IMR-90 (cell line): Measurements from ENCODE around the gene CCSER1. TPM values are rescaled to one million over a fixed set of nuclear protein-coding genes. Genes with fewer than 3 reads are reported as not detected.

Experiments
- ATAC-seq: fragments of 200-7000 bp; cut with Tn5 transposase; 2 replicates; pipeline ENCODE4 v1.9.1; 2020; ENCODE audit warnings: low read depth, mild to moderate bottlenecking, moderate library complexity
- BruUV-seq: library from RNA; stranded (reverse); fragments of 400-500 nt; replicated peaks from 2 replicates; lab custom pipeline; 2021; lab: Mats Ljungman, UMichigan
- CTCF ChIA-PET: fragments of 300-600 bp; formaldehyde crosslinking; extraction: SDS; loops from one replicate; lab custom pipeline; 2021; ENCODE audit warnings: antibody characterized with exemption; lab: Yijun Ruan, JAX
- POLR2A ChIA-PET: fragments of 300-600 bp; sonication (Branson Sonifier 250); formaldehyde crosslinking; loops from one replicate; lab custom pipeline; 2022; ENCODE audit warnings: antibody characterized with exemption; ENCODE audit not compliant: unreplicated experiment; lab: Charles Lee
- DNase-seq: peaks from one replicate; pipeline ENCODE4 v3.0.0; 2013
- H2AFZ ChIP-seq: replicated peaks from 2 replicates; pipeline ENCODE3; 2013; ENCODE audit warnings: low read length, mild to moderate bottlenecking; ENCODE audit not compliant: poor library complexity
- H2AK5ac ChIP-seq: 2 replicates; pipeline ENCODE4 v1.6.1; 2013; ENCODE audit warnings: low read depth, low read length, inconsistent platforms
- H2AK9ac ChIP-seq: replicated peaks from 2 replicates; pipeline ENCODE3; 2013; ENCODE audit warnings: mild to moderate bottlenecking, low read depth, low read length, moderate library complexity; ENCODE audit not compliant: poor library complexity
- H2BK120ac ChIP-seq: 2 replicates; pipeline ENCODE4 v1.6.1; 2013; ENCODE audit warnings: low read depth, low read length, inconsistent platforms
- H2BK15ac ChIP-seq: 3 replicates; pipeline ENCODE4 v1.6.1; 2013; ENCODE audit warnings: low read depth, low read length, inconsistent platforms
- H2BK20ac ChIP-seq: 2 replicates; pipeline ENCODE4 v1.6.1; 2013; ENCODE audit warnings: low read depth, mild to moderate bottlenecking, inconsistent platforms, low read length, moderate library complexity
- H2BK5ac ChIP-seq: 2 replicates; pipeline ENCODE4 v1.6.1; 2013; ENCODE audit warnings: mild to moderate bottlenecking, low read depth, low read length, inconsistent platforms; ENCODE audit not compliant: poor library complexity, severe bottlenecking
- H3K14ac ChIP-seq: replicated peaks from 2 replicates; pipeline ENCODE4 v1.6.1; 2013; ENCODE audit warnings: low read depth, low read length, inconsistent platforms
- H3K18ac ChIP-seq: 2 replicates; pipeline ENCODE4 v1.6.1; 2013; ENCODE audit warnings: low read depth, low read length, control low read depth
- H3K23ac ChIP-seq: 2 replicates; pipeline ENCODE4 v1.6.1; 2013; ENCODE audit warnings: low read depth, low read length, inconsistent platforms
- H3K27ac ChIP-seq: 2 replicates; pipeline ENCODE4 v1.5.1; 2013; ENCODE audit warnings: mild to moderate bottlenecking, control low read depth, low read length; ENCODE audit not compliant: insufficient read depth
- H3K27me3 ChIP-seq: 2 replicates; pipeline ENCODE4 v1.6.1; 2013; ENCODE audit warnings: low read length; ENCODE audit not compliant: control insufficient read depth, insufficient read depth
- H3K36me3 ChIP-seq: 2 replicates; pipeline ENCODE4 v1.6.1; 2013; ENCODE audit warnings: low read length, mixed read lengths; ENCODE audit not compliant: control insufficient read depth, insufficient read depth
- H3K4ac ChIP-seq: 2 replicates; pipeline ENCODE4 v1.6.1; 2013; ENCODE audit warnings: low read depth, low read length, inconsistent platforms
- H3K4me1 ChIP-seq: 2 replicates; pipeline ENCODE4 v1.6.1; 2013; ENCODE audit warnings: low read length, mixed read lengths; ENCODE audit not compliant: control insufficient read depth, insufficient read depth
- H3K4me2 ChIP-seq: 2 replicates; pipeline ENCODE4 v1.6.1; 2013; ENCODE audit warnings: low read depth, mild to moderate bottlenecking, control low read depth, low read length, moderate library complexity
- H3K4me3 ChIP-seq: 2 replicates; pipeline ENCODE4 v1.5.1; 2013; ENCODE audit warnings: low read depth, mild to moderate bottlenecking, control low read depth, low read length, moderate library complexity; ENCODE audit not compliant: insufficient read depth
- H3K56ac ChIP-seq: 2 replicates; pipeline ENCODE4 v1.6.1; 2013; ENCODE audit warnings: low read length, inconsistent platforms; ENCODE audit not compliant: insufficient read depth; ENCODE audit errors: extremely low read depth
- H3K79me1 ChIP-seq, 2 experiments: 2 replicates each; pipeline ENCODE4 v1.6.1; 2013; ENCODE audit warnings: low read length in 2 of 2, inconsistent platforms in 1 of 2, low read depth in 1 of 2
- H3K9ac ChIP-seq: 2 replicates; pipeline ENCODE4 v1.6.1; 2013; ENCODE audit warnings: low read depth, low read length, control low read depth
- H3K9me1 ChIP-seq: 2 replicates; pipeline ENCODE4 v1.6.1; 2013; ENCODE audit warnings: low read length, inconsistent platforms; ENCODE audit not compliant: insufficient read depth
- H3K9me3 ChIP-seq: 2 replicates; pipeline ENCODE4 v1.6.1; 2013; ENCODE audit warnings: low read length; ENCODE audit not compliant: control insufficient read depth, insufficient read depth
- H4K20me1 ChIP-seq: 2 replicates; pipeline ENCODE4 v1.6.1; 2013; ENCODE audit warnings: low read length, inconsistent platforms; ENCODE audit not compliant: insufficient read depth
- H4K5ac ChIP-seq: 2 replicates; pipeline ENCODE4 v1.6.1; 2013; ENCODE audit warnings: mild to moderate bottlenecking, low read depth, low read length, control low read depth
- H4K8ac ChIP-seq, 2 experiments: 2 replicates each; pipeline ENCODE4 v1.6.1; 2013; ENCODE audit warnings: low read depth in 2 of 2, low read length in 2 of 2, control low read depth in 1 of 2, inconsistent platforms in 1 of 2
- H4K91ac ChIP-seq: 2 replicates; pipeline ENCODE4 v1.6.1; 2013; ENCODE audit warnings: low read depth, low read length, inconsistent platforms; ENCODE audit not compliant: insufficient read depth
- MXI1 ChIP-seq: IDR thresholded peaks from 2 replicates; pipeline ENCODE4 v1.6.1; 2012; ENCODE audit warnings: low read depth, mild to moderate bottlenecking, low read length, moderate library complexity, borderline replicate concordance
- WGBS, 2 experiments: methylation state at CpG; one replicate each; pipeline versions ENCODE4 v1.1.5 to v1.1.7; 2013; ENCODE audit warnings: missing lambda C conversion rate in 2 of 2; ENCODE audit not compliant: insufficient read length in 1 of 2; ENCODE audit errors: extremely low coverage in 2 of 2; 5-methylcytosine and 5-hydroxymethylcytosine counted together
- dilution Hi-C: fragments of 300-500 bp; cut with HindIII; formaldehyde crosslinking; loops from one replicate; pipeline ENCODE4 v1.14.3; 2018; ENCODE audit warnings: low sequenced_read_pairs; ENCODE audit not compliant: unreplicated experiment
- in situ Hi-C: fragments of 300-500 bp; cut with MboI; formaldehyde crosslinking; loops from 3 replicates; pipeline ENCODE4 v1.14.3; 2019; ENCODE audit warnings: low sequenced_read_pairs, inconsistent platforms, mixed read lengths
- intact Hi-C: fragments of 100-400 bp; cut with micrococcal nuclease; formaldehyde crosslinking; loops from 2 replicates; pipeline ENCODE4 v1.10.0; 2022
- polyA plus RNA-seq, 3 experiments: library from polyadenylated mRNA; depleted of rRNA; stranded (reverse); fragments of >200 nt; gene quantifications; 2 replicates each; pipeline ENCODE4 v1.2.3, GENCODE V29; 2012; ENCODE audit warnings: low replicate concordance in 1 of 3
- total RNA-seq: library from RNA; depleted of rRNA; stranded (reverse); fragments of >200 nt; gene quantifications from 2 replicates; pipeline ENCODE4 v1.2.3, GENCODE V29; 2012
- TF ChIP-seq, protein P1 (sequence below): fragments of 150-350 bp; IDR thresholded peaks from 2 replicates; pipeline ENCODE4 v1.6.1; 2016; ENCODE audit warnings: low read depth, mild to moderate bottlenecking, low read length, moderate library complexity, borderline replicate concordance

CCSER1 gene
- total and polyA plus RNA-seq, 2 of the 4 experiments (the other 2 are of a cell fraction) = not detected

DNA sequence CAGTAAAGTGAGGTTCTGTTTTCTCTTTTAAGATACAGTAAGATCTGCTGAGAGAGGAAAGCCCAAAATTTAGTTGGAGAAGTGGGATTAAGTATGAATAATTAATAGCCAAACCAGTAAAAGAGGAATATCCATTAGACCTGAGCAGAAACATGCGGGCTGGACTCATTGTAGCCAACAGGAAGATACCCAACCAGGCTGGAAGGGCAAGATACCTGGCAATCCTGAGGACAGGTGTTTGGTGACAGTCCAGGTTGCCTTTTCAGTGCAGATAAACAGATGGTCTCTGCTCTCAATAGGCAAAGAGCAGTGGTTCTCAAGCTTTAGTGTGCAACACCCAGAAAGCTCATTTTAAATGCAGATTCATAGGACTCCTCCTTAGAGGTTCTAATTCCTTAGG lies 1195.8 kb downstream of the CCSER1 start:
- Histone ChIP-seq H2AK9ac (no peak overlapping the region), H2AK5ac (no peak overlapping the region), H4K91ac (no peak overlapping the region), H3K4ac (no peak overlapping the region), H3K4me2 (no peak overlapping the region), H3K23ac (no peak overlapping the region), H3K56ac (no peak overlapping the region), H3K9me3 (peaks cover 5% of the 10 kb centered on the region; the same call in 1 of the 2 replicates), H3K4me1 (no peaks in the 10 kb centered on the region), H3K9me1 (no peaks in the 10 kb centered on the region), H2BK20ac (no peak overlapping the region), H2BK120ac (no peak overlapping the region), H2BK15ac (no peak overlapping the region), H4K20me1 (no peaks in the 10 kb centered on the region), H3K9ac (no peak overlapping the region), H3K36me3 (no peaks in the 10 kb centered on the region), H2AFZ (no peak overlapping the region), H3K27ac (no peak overlapping the region), H4K8ac (no peak overlapping the region), H3K27me3 (no peaks in the 10 kb centered on the region), H3K18ac (no peak overlapping the region), H4K5ac (no peak overlapping the region), H3K4me3 (no peak overlapping the region), H3K79me1 (no peaks in the 10 kb centered on the region), H3K14ac (no peak overlapping the region), H2BK5ac (no peak overlapping the region)
- dilution Hi-C loops = no loop called here
- intact Hi-C loops = no loop called here
- DNase-seq (no peak), ATAC-seq (no peak)
- no TSS peak for BruUV-seq
- POLR2A ChIA-PET = no interaction called here
- WGBS, 2 experiments = no CpG with 5 or more reads among the region's 1 CpG
- in situ Hi-C loops = no loop called here
- TF ChIP-seq, protein P1, sequence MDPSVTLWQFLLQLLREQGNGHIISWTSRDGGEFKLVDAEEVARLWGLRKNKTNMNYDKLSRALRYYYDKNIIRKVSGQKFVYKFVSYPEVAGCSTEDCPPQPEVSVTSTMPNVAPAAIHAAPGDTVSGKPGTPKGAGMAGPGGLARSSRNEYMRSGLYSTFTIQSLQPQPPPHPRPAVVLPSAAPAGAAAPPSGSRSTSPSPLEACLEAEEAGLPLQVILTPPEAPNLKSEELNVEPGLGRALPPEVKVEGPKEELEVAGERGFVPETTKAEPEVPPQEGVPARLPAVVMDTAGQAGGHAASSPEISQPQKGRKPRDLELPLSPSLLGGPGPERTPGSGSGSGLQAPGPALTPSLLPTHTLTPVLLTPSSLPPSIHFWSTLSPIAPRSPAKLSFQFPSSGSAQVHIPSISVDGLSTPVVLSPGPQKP = no peak
- TF ChIP-seq MXI1 = no peak
- CTCF ChIA-PET = no interaction called here
